ENCODE measurements around the gene SPEN. TPM values are rescaled to one million over a fixed set of nuclear protein-coding genes. Genes with fewer than 3 reads are reported as not detected.
"Not testable (repeated sequence)": the region's sequence is repeated elsewhere in the genome, so short reads cannot be mapped to it uniquely, and the experiment has no call there.

Gene SPEN
- total RNA-seq, 4 donors from 2014 or later: 51.8 to 94.9 (median 61.5) TPM

GRCh38 chr1:15902882-15903281 lies 55.4 kb downstream of the SPEN start:
- no peak overlapping the region for H3K4me3 ChIP-seq
- DNase-seq: no peak
- no peak overlapping the region for H3K27ac ChIP-seq
- H3K27me3 ChIP-seq: no peaks in the 10 kb centered on the region
- H3K4me1 ChIP-seq: peaks cover 0 to 4% (median 0%) of the 10 kb centered on the region in 4 donors
- no peaks in the 10 kb centered on the region for H3K9me3 ChIP-seq
- no peaks in the 10 kb centered on the region for H3K36me3 ChIP-seq
- TF ChIP-seq CTCF (IDR thresholded peaks at IDR 0.05): no peak
- no peak for TF ChIP-seq POLR2A (IDR thresholded peaks at IDR 0.05)

- Histone ChIP-seq H3K36me3 (peaks cover 0 to 35% (median 0%) of the 10 kb centered on the region in 3 donors), H3K27me3 (no peaks in the 10 kb centered on the region), H3K4me3 (no peak overlapping the region), H3K4me1 (no peaks in the 10 kb centered on the region), H3K27ac (no peak overlapping the region), H3K9me3 (no peaks in the 10 kb centered on the region)
- DNase-seq: no peak
- TF ChIP-seq POLR2A (IDR thresholded peaks at IDR 0.05) (no peak), CTCF (IDR thresholded peaks at IDR 0.05) (no peak)
Measured at GRCh38 chr1:15908597-15908996, 61.1 kb downstream of the SPEN start.

GRCh38 chr1:15911141-15911540 lies 63.6 kb downstream of the SPEN start:
- Histone ChIP-seq H3K27ac (no peak overlapping the region), H3K4me3 (no peak overlapping the region), H3K27me3 (no peaks in the 10 kb centered on the region), H3K36me3 (peaks cover 0 to 50% (median 0%) of the 10 kb centered on the region in 3 donors), H3K9me3 (no peaks in the 10 kb centered on the region), H3K4me1 (peaks cover 0 to 4% (median 0%) of the 10 kb centered on the region in 4 donors)
- TF ChIP-seq CTCF (IDR thresholded peaks at IDR 0.05) (no peak), POLR2A (IDR thresholded peaks at IDR 0.05) (no peak)
- no peak for DNase-seq

- Histone ChIP-seq H3K27ac (no peak overlapping the region), H3K4me3 (no peak overlapping the region), H3K9me3 (no peaks in the 10 kb centered on the region), H3K27me3 (no peaks in the 10 kb centered on the region), H3K36me3 (peaks cover 0 to 50% (median 0%) of the 10 kb centered on the region in 3 donors), H3K4me1 (peaks cover 0 to 4% (median 0%) of the 10 kb centered on the region in 4 donors)
- TF ChIP-seq POLR2A (IDR thresholded peaks at IDR 0.05) (no peak), CTCF (IDR thresholded peaks at IDR 0.05) (no peak)
- no peak for DNase-seq
Measured at GRCh38 chr1:15911927-15912326, 64.4 kb downstream of the SPEN start.

- H3K36me3 ChIP-seq: peaks cover 0 to 62% (median 0%) of the 10 kb centered on the region in 3 donors
- not testable (repeated sequence) for DNase-seq, H3K9me3 ChIP-seq, H3K27me3 ChIP-seq, H3K27ac ChIP-seq, H3K4me1 ChIP-seq, H3K4me3 ChIP-seq
Measured at GRCh38 chr1:15913607-15914006, 66.1 kb downstream of the SPEN start.

GRCh38 chr1:15915991-15916390 lies 68.5 kb downstream of the SPEN start:
- peaks cover 0 to 63% (median 0%) of the 10 kb centered on the region in 3 donors for H3K36me3 ChIP-seq
- no peak overlapping the region for H3K4me3 ChIP-seq
- H3K9me3 ChIP-seq: no peaks in the 10 kb centered on the region
- TF ChIP-seq POLR2A (IDR thresholded peaks at IDR 0.05): no peak
- TF ChIP-seq CTCF (IDR thresholded peaks at IDR 0.05): no peak
- H3K27ac ChIP-seq: no peak overlapping the region
- DNase-seq: no peak
- no peaks in the 10 kb centered on the region for H3K27me3 ChIP-seq
- H3K4me1 ChIP-seq: peaks cover 0 to 4% (median 0%) of the 10 kb centered on the region in 4 donors
